Measurements from ENCODE around the gene CHADL. TPM values are rescaled to one million over a fixed set of nuclear protein-coding genes. Genes with fewer than 3 reads are reported as not detected.
A peak's percentile ranks its signal among the peaks of the same experiment; 100 is the strongest.

The CHADL gene
- total RNA-seq, 4 donors from 2014 or later: 4.6 to 7.5 (median 6.2) TPM

DNA sequence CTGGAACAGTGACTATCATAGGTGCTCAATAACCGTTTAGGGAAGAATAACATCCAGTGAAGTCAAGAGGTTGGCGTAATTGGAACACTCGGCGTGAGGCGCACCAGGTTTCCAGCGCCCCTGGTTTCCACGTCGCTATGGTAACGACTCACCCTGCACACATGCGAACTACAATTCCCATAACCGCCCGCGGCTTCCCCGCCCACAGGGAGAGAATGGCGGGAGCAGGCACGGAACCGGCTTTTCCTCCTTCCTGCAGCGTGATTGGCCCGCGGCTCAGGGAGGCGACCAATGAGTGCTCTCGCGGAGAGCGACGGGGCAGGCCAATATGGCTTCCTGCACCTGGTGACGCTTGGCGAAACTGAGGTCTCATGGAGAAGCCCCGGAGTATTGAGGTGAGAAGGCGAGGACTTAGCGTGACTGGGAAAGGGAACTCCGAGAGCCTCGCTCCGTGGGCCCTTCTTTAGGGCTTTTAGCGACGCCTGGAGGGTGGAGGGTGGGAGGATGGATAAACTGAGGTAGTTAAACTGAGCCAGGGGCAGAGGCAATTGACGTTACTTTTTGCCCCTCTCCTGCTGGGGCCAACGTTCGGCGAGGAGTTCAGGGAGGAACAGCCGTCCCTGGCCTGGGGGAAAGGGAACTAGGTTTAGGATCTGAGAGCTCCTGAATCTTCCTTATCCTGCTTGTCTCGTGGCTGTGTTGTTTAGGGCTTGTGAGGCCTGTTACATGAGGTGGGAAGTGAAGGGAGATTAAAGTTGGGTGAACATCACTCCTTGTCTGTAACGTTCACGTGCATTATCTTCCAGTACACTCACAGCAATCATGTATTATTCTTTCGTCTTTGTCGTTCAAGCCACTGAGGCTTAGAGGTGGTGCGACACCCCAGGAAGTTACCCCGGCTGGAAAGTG is 35.5 kb downstream of the CHADL start, which contains the start of gene L3MBTL2:
Gene L3MBTL2, plus strand, starts transcription at position 321 of the 909 bp plus-strand sequence. Its CDS starts 51 bp downstream, at position 372.
- TF ChIP-seq, protein P1, sequence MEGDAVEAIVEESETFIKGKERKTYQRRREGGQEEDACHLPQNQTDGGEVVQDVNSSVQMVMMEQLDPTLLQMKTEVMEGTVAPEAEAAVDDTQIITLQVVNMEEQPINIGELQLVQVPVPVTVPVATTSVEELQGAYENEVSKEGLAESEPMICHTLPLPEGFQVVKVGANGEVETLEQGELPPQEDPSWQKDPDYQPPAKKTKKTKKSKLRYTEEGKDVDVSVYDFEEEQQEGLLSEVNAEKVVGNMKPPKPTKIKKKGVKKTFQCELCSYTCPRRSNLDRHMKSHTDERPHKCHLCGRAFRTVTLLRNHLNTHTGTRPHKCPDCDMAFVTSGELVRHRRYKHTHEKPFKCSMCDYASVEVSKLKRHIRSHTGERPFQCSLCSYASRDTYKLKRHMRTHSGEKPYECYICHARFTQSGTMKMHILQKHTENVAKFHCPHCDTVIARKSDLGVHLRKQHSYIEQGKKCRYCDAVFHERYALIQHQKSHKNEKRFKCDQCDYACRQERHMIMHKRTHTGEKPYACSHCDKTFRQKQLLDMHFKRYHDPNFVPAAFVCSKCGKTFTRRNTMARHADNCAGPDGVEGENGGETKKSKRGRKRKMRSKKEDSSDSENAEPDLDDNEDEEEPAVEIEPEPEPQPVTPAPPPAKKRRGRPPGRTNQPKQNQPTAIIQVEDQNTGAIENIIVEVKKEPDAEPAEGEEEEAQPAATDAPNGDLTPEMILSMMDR (IDR thresholded peaks at IDR 0.05): no peak
- TF ChIP-seq POLR2A (IDR thresholded peaks at IDR 0.05): peak in 1 of 2 donors; percentile 50
- Histone ChIP-seq H3K4me3 (replicated peaks in 1 of 3) (peak within 1 kb of the TSS; percentile 69 to 91 (median 70)), H3K36me3 (no peaks in the 10 kb centered on the region), H3K9me3 (no peaks in the 10 kb centered on the region), H3K27me3 (no peaks in the 10 kb centered on the region), H3K27ac (peak within 1 kb of the TSS in 1 of 3 donors; percentile 69), H3K4me1 (peaks cover 4 to 7% of the 10 kb centered on the region in 2 donors)
- intact Hi-C loops (cut with DNase I): no loop called here
- WGBS, 2 donors: 2 to 3% methylated on average over 20 to 46 of the region's 47 CpGs
- DNase-seq: peak; percentile 97

DNA sequence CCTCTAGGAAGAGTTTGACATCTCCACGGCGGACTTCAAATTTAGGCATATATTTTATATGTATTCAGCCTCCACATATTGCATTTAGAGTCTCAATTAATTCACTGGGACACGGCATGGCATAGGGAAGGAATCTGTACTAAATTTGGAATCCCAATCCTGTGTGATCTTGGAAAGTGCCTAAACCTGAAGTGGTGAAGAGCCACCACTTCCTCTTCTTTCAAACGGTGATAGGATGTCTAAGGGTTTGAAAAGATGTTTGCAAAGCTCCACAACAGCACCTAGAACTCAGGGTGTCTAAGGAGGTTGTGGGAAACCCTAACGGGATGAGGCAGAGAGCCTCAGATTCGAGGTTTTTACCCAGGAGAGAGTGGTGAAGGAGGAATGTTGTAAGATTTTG is 36.7 kb downstream of the CHADL start:
- no peak for TF ChIP-seq POLR2A (IDR thresholded peaks at IDR 0.05)
- TF ChIP-seq, protein P1 (IDR thresholded peaks at IDR 0.05): no peak
- WGBS, 2 donors: 60 to 72% methylated on average over 6 of the region's 6 CpGs
- DNase-seq: no peak
- H3K4me1 ChIP-seq: peaks cover 4 to 7% of the 10 kb centered on the region in 2 donors
- H3K27me3 ChIP-seq: no peaks in the 10 kb centered on the region
- no peaks in the 10 kb centered on the region for H3K9me3 ChIP-seq
- intact Hi-C loops (cut with DNase I): no loop called here
- no peak overlapping the region for H3K4me3 ChIP-seq (replicated peaks in 1 of 3)
- H3K27ac ChIP-seq: no peak overlapping the region
- H3K36me3 ChIP-seq: no peaks in the 10 kb centered on the region

DNA sequence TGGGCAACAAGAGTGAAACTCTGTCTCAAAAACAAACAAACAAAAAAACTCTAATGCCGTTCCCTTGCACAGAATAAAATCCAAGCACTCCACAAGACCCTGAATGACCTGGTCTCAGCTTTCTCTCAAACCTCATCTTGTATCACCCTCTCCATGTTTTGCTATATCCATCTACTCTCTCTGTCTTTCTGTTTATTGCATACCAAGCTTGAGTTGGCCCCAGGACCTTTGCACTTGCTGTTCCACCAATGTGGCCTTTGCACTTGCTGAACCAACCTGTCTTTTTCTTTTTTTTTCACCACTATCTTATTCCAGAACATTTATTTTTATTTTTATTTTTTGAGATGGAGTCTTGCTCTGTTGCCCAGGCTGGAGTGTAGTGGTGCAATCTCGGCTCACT is 37.6 kb downstream of the CHADL start:
- no peaks in the 10 kb centered on the region for H3K9me3 ChIP-seq
- intact Hi-C loops (cut with DNase I): no loop called here
- no peak for TF ChIP-seq POLR2A (IDR thresholded peaks at IDR 0.05)
- TF ChIP-seq, protein P1 (IDR thresholded peaks at IDR 0.05): no peak
- WGBS, 2 donors: 92 to 96% methylated on average over 2 of the region's 2 CpGs
- no peak for DNase-seq
- peaks cover 8 to 14% of the 10 kb centered on the region in 2 donors for H3K4me1 ChIP-seq
- H3K27ac ChIP-seq: no peak overlapping the region
- H3K27me3 ChIP-seq: no peaks in the 10 kb centered on the region
- no peak overlapping the region for H3K4me3 ChIP-seq (replicated peaks in 1 of 3)
- H3K36me3 ChIP-seq: no peaks in the 10 kb centered on the region

DNA sequence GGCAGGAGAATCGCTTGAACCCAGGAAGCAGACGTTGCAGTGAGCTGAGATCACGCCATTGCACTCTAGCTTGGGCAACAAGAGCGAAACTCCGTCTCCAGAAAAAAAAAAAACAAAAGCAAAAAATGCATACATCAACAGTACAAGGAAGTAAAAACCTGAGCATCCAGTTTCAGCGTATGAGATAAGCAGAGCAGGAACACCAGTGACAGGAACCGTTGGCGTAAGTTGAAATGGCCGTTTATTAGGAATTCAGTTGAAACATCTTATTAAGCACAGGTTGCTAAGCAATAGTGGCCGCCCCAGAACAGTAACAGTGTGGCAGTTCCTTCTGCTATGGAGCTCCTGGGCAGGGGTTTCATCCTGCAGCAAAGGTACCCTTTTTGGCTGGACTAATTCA is 39.6 kb downstream of the CHADL start:
- Histone ChIP-seq H3K4me1 (peaks cover 17 to 23% of the 10 kb centered on the region in 2 donors), H3K27ac (no peak overlapping the region), H3K9me3 (no peaks in the 10 kb centered on the region), H3K4me3 (replicated peaks in 1 of 3) (no peak overlapping the region), H3K27me3 (no peaks in the 10 kb centered on the region), H3K36me3 (no peaks in the 10 kb centered on the region)
- no peak for DNase-seq
- TF ChIP-seq, protein P1 (IDR thresholded peaks at IDR 0.05): no peak
- no peak for TF ChIP-seq POLR2A (IDR thresholded peaks at IDR 0.05)
- WGBS, 2 donors: 72 to 78% methylated on average over 10 of the region's 10 CpGs
- intact Hi-C loops (cut with DNase I): no loop called here

DNA sequence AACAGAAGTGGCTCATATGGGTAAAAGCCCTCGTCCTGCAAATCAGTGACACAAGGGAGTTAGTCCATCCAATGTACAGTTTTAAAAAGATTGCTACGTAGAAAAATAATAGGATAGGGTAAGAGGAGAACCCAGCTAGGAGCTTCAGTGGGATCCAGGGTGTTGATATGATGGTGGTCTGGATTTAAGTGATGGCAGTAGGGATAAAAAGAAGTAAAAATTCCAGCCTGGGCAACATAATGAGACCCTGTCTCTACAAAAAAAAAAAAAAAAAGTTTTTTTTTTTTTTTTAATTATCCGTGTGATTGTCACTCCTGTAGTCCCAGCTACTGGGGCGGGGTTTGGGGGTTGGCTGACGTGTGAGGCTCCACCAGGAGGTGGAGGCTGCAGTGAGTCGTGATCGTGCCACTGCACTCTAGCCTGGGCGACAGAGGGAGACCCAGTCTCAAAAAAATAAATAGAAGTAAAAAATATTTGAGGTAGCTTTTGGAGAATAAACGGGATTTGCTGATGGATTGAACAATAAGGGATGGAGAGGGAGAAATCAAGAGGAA is 42.6 kb downstream of the CHADL start:
- H3K36me3 ChIP-seq: no peaks in the 10 kb centered on the region
- peak overlapping the region in 2 of 3 donors; percentile 47 to 80 for H3K4me3 ChIP-seq (replicated peaks in 1 of 3)
- no peak overlapping the region for H3K27ac ChIP-seq
- DNase-seq: peak; percentile 31 to 44
- TF ChIP-seq, protein P1 (IDR thresholded peaks at IDR 0.05): no peak
- no peak for TF ChIP-seq POLR2A (IDR thresholded peaks at IDR 0.05)
- intact Hi-C loops (cut with DNase I): no loop called here
- H3K27me3 ChIP-seq: no peaks in the 10 kb centered on the region
- peaks cover 13 to 17% of the 10 kb centered on the region in 2 donors for H3K4me1 ChIP-seq
- 6 to 7% methylated on average over 9 of the region's 9 CpGs for WGBS, 2 donors
- H3K9me3 ChIP-seq: no peaks in the 10 kb centered on the region

All from thyroid gland (tissue), 4 donors.